Astrocyte (in vitro differentiated cells and primary cell): ENCODE data around the gene MYH9. TPM values are rescaled to one million over a fixed set of nuclear protein-coding genes. Genes with fewer than 3 reads are reported as not detected.

Experiments
- DNase-seq: peaks from one replicate; pipeline ENCODE4 v3.0.0-alpha.2; 2010; ENCODE audit warnings: low read depth
- FAIRE-seq: peaks from 2 replicates; lab custom pipeline; 2011; peaks lifted over from hg19 to GRCh38; lab: Jason Lieb, UNC
- H2AFZ ChIP-seq: 2 replicates; pipeline ENCODE4 v1.6.0; 2012; ENCODE audit warnings: low read depth, low read length, inconsistent platforms
- H3K27ac ChIP-seq: 2 replicates; pipeline ENCODE4 v1.5.1; 2011; ENCODE audit warnings: low read depth, low read length, inconsistent platforms
- H3K27me3 ChIP-seq: 2 replicates; pipeline ENCODE4 v1.6.0; 2011; ENCODE audit warnings: low read length, inconsistent platforms; ENCODE audit not compliant: insufficient read depth
- H3K36me3 ChIP-seq: 2 replicates; pipeline ENCODE4 v1.5.1; 2011; ENCODE audit warnings: low read length, inconsistent platforms; ENCODE audit not compliant: insufficient read depth
- H3K4me1 ChIP-seq: 2 replicates; pipeline ENCODE4 v1.5.1; 2011; ENCODE audit warnings: low read length, inconsistent platforms; ENCODE audit not compliant: insufficient read depth
- H3K4me2 ChIP-seq: 2 replicates; pipeline ENCODE4 v1.6.0; 2012; ENCODE audit warnings: low read length, inconsistent platforms
- H3K4me3 ChIP-seq: 2 replicates; pipeline ENCODE4 v1.5.1; 2011; ENCODE audit warnings: low read depth, mild to moderate bottlenecking, low read length, inconsistent platforms; ENCODE audit not compliant: insufficient read depth
- H3K79me2 ChIP-seq: 2 replicates; pipeline ENCODE4 v1.6.0; 2012; ENCODE audit warnings: mild to moderate bottlenecking, low read length, inconsistent platforms; ENCODE audit not compliant: insufficient read depth
- H3K9ac ChIP-seq: 2 replicates; pipeline ENCODE4 v1.6.0; 2012; ENCODE audit warnings: mild to moderate bottlenecking, low read length, inconsistent platforms
- H3K9me3 ChIP-seq: 2 replicates; pipeline ENCODE4 v1.5.1; 2012; ENCODE audit warnings: low read depth, mild to moderate bottlenecking, low read length, inconsistent platforms; ENCODE audit not compliant: insufficient read depth
- H4K20me1 ChIP-seq: 2 replicates; pipeline ENCODE4 v1.6.0; 2012; ENCODE audit warnings: low read length, inconsistent platforms; ENCODE audit not compliant: insufficient read depth
- H3K27ac Mint-ChIP-seq: one replicate; pipeline ENCODE4 v1.8.0; 2021; ENCODE audit warnings: mild to moderate bottlenecking, mixed read lengths; ENCODE audit not compliant: unreplicated experiment
- H3K27me3 Mint-ChIP-seq: one replicate; pipeline ENCODE4 v1.8.0; 2021; ENCODE audit warnings: low read depth, mixed read lengths; ENCODE audit not compliant: unreplicated experiment
- H3K36me3 Mint-ChIP-seq: one replicate; pipeline ENCODE4 v1.8.0; 2021; ENCODE audit warnings: low read depth, mixed read lengths; ENCODE audit not compliant: unreplicated experiment
- H3K4me1 Mint-ChIP-seq: one replicate; pipeline ENCODE4 v1.8.0; 2021; ENCODE audit warnings: low read depth, mixed read lengths; ENCODE audit not compliant: unreplicated experiment
- H3K4me3 Mint-ChIP-seq: one replicate; pipeline ENCODE4 v1.8.0; 2021; ENCODE audit warnings: mild to moderate bottlenecking, moderate library complexity, mixed read lengths; ENCODE audit not compliant: unreplicated experiment
- H3K9me3 Mint-ChIP-seq: one replicate; pipeline ENCODE4 v1.8.0; 2021; ENCODE audit warnings: mild to moderate bottlenecking, mixed read lengths; ENCODE audit not compliant: unreplicated experiment
- CTCF ChIP-seq: IDR thresholded peaks from 2 replicates; pipeline ENCODE4 v1.5.1; 2011; ENCODE audit warnings: low read depth, mild to moderate bottlenecking, inconsistent platforms, low read length, moderate library complexity; ENCODE audit not compliant: insufficient read depth
- EZH2 ChIP-seq: IDR thresholded peaks from 2 replicates; pipeline ENCODE4 v1.6.1; 2012; ENCODE audit warnings: mild to moderate bottlenecking, low read length, inconsistent platforms; ENCODE audit not compliant: insufficient read depth
- total RNA-seq: library from RNA; stranded (reverse); gene quantifications from 2 replicates; pipeline ENCODE4 v1.2.1, GENCODE V29; 2021

Gene MYH9
- total RNA-seq, 1 donor from 2014 or later, result 2,278 TPM

- Histone ChIP-seq H3K9me3 (no peaks in the 10 kb centered on the region), H3K27ac (peak overlapping the region; percentile 97), H3K9ac (peak overlapping the region; percentile 70), H3K79me2 (peaks cover 5% of the 10 kb centered on the region), H4K20me1 (no peaks in the 10 kb centered on the region), H3K4me2 (peak overlapping the region; percentile 27), H3K36me3 (no peaks in the 10 kb centered on the region), H2AFZ (no peak overlapping the region), H3K4me1 (peaks cover 33% of the 10 kb centered on the region), H3K27me3 (no peaks in the 10 kb centered on the region), H3K4me3 (no peak overlapping the region)
- Mint-ChIP-seq H3K4me3 (peak overlapping the region; percentile 54), H3K9me3 (no peaks in the 10 kb centered on the region), H3K4me1 (peaks cover 26% of the 10 kb centered on the region), H3K36me3 (peaks cover 3% of the 10 kb centered on the region), H3K27me3 (no peaks in the 10 kb centered on the region), H3K27ac (peak overlapping the region; percentile 96)
- peak; percentile 47 for FAIRE-seq
- peak; percentile 83 for DNase-seq
- TF ChIP-seq EZH2 (no peak), CTCF (no peak)
Measured at GRCh38 chr22:36397131-36398093, 9.6 kb upstream of the MYH9 start.

GRCh38 chr22:36395915-36396314 lies 8.1 kb upstream of the MYH9 start:
- Histone ChIP-seq H3K9me3 (no peaks in the 10 kb centered on the region), H3K4me3 (no peak overlapping the region), H3K4me2 (peak overlapping the region; percentile 56), H3K27me3 (no peaks in the 10 kb centered on the region), H3K79me2 (peaks cover 5% of the 10 kb centered on the region), H3K27ac (peak overlapping the region; percentile 67), H3K9ac (peak overlapping the region; percentile 59), H3K4me1 (peaks cover 33% of the 10 kb centered on the region), H2AFZ (no peak overlapping the region), H4K20me1 (no peaks in the 10 kb centered on the region), H3K36me3 (no peaks in the 10 kb centered on the region)
- peaks cover 3% of the 10 kb centered on the region for H3K36me3 Mint-ChIP-seq
- no peak for TF ChIP-seq EZH2
- H3K9me3 Mint-ChIP-seq, result no peaks in the 10 kb centered on the region
- H3K27ac Mint-ChIP-seq, result peak overlapping the region; percentile 94
- H3K27me3 Mint-ChIP-seq, result no peaks in the 10 kb centered on the region
- peak overlapping the region; percentile 18 for H3K4me3 Mint-ChIP-seq
- peaks cover 29% of the 10 kb centered on the region for H3K4me1 Mint-ChIP-seq
- peak; percentile 83 for DNase-seq
- FAIRE-seq, result peak; percentile 20

- Histone ChIP-seq H2AFZ (no peak overlapping the region), H3K4me1 (peaks cover 33% of the 10 kb centered on the region), H3K9ac (no peak overlapping the region), H3K79me2 (peaks cover 8% of the 10 kb centered on the region), H3K27ac (peak overlapping the region; percentile 67), H3K4me3 (no peak overlapping the region), H4K20me1 (no peaks in the 10 kb centered on the region), H3K27me3 (no peaks in the 10 kb centered on the region), H3K9me3 (no peaks in the 10 kb centered on the region), H3K4me2 (no peak overlapping the region), H3K36me3 (no peaks in the 10 kb centered on the region)
- FAIRE-seq (no peak), DNase-seq (no peak)
- TF ChIP-seq EZH2 (no peak), CTCF (no peak)
- H3K4me1 Mint-ChIP-seq, result peaks cover 29% of the 10 kb centered on the region
- no peaks in the 10 kb centered on the region for H3K9me3 Mint-ChIP-seq
- peak overlapping the region; percentile 4 for H3K4me3 Mint-ChIP-seq
- peaks cover 3% of the 10 kb centered on the region for H3K36me3 Mint-ChIP-seq
- H3K27me3 Mint-ChIP-seq, result no peaks in the 10 kb centered on the region
- peak overlapping the region; percentile 5 for H3K27ac Mint-ChIP-seq
Measured at GRCh38 chr22:36395055-36395849, 7.5 kb upstream of the MYH9 start.
